Measurements from ENCODE around the gene PDE4D.

PDE4D gene

GRCh38 chr5:59522201-59522831, 371.2 kb downstream of the PDE4D start:
- no peak overlapping the region for H3K27ac ChIP-seq
- no peaks in the 10 kb centered on the region for H3K9me3 ChIP-seq (ENCODE audit: severe bottlenecking)
- H3K27me3 ChIP-seq (ENCODE audit: insufficient read depth, low read depth, severe bottlenecking): no peaks in the 10 kb centered on the region
- no peak for DNase-seq
- H3K36me3 ChIP-seq: no peaks in the 10 kb centered on the region
- H3K4me3 ChIP-seq (ENCODE audit: low read depth, low read length): no peak overlapping the region
- no peak for TF ChIP-seq CTCF (IDR thresholded peaks at IDR 0.05; ENCODE audit: low read depth, low read length)

DNA sequence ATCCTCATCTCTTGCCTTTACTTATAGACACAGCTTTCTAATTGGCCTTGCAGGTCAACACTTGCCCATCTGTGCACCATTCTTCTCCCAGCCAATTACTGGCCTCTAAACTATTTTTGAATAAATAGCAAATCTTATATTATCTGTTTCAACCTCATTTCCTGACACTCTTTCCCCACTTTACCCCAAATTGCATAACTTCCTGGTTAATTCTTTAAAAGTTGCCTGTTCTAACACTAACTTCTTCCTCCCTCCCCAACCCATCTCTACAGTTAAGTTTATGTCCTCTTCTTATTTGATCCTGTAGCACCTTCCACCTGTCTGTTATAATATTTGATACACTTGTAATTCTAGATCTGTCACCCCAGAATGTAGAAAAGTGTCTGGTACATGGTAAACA, 372.1 kb downstream of the PDE4D start:
- no peaks in the 10 kb centered on the region for H3K36me3 ChIP-seq
- no peaks in the 10 kb centered on the region for H3K9me3 ChIP-seq (ENCODE audit: severe bottlenecking)
- no peak overlapping the region for H3K27ac ChIP-seq
- H3K4me3 ChIP-seq (ENCODE audit: low read depth, low read length): no peak overlapping the region
- no peak for TF ChIP-seq CTCF (IDR thresholded peaks at IDR 0.05; ENCODE audit: low read depth, low read length)
- H3K27me3 ChIP-seq (ENCODE audit: insufficient read depth, low read depth, severe bottlenecking): no peaks in the 10 kb centered on the region
- no peak for DNase-seq

DNA sequence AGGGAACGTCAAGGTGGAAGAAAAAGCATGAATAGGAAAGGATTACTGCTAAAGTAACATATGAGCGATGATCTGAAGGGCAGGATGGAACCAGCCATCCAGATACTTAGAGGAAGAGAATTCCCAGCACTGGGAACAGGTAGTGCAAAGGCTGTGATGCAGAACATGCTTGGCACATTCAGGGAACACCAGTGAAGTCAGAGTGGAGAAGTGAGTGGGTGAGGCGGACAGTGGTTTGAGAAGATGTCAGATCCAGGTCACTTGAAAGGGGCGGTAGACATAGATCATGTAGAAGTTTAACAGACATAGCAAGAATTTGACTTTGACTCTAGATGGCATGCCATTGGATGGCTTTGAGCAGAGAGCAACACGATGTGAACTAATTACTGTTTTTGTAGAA, 374.2 kb downstream of the PDE4D start:
- Histone ChIP-seq H3K27me3 (ENCODE audit: insufficient read depth, low read depth, severe bottlenecking) (no peaks in the 10 kb centered on the region), H3K9me3 (ENCODE audit: severe bottlenecking) (no peaks in the 10 kb centered on the region), H3K36me3 (no peaks in the 10 kb centered on the region), H3K4me3 (ENCODE audit: low read depth, low read length) (no peak overlapping the region), H3K27ac (no peak overlapping the region)
- DNase-seq: no peak
- TF ChIP-seq CTCF (IDR thresholded peaks at IDR 0.05; ENCODE audit: low read depth, low read length): no peak

DNA sequence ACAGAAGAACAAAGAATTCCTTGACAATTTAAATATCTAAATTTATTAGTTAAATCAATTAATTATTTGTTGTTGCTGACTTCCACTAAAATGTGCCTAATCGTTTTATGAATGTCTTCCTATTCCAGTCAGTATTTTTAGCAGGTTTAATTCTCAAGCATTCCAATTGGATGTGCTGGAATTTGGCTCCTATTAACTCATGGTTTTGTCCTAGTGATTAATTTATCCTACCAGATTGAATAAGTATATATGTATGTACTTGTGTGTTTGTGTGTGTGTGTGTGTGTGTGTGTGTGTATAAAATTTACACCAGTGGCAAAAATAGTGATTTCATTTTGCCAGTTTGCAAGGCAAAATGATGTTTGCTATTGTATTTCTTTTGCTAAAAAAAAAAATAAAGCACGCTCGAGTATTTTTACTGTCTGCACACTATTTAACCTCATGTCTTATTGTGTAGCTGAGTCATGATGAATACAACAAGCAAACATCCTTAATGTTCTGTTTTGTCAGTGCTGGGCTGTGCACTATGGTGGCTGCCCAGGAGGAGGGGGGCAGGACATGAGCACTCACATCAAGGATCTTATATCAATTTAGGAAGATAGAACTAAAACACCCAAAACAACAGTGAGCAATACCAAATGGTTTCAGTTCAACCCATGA, 375.5 kb downstream of the PDE4D start:
- Histone ChIP-seq H3K9me3 (ENCODE audit: severe bottlenecking) (no peaks in the 10 kb centered on the region), H3K4me3 (ENCODE audit: low read depth, low read length) (no peak overlapping the region), H3K27ac (no peak overlapping the region), H3K36me3 (no peaks in the 10 kb centered on the region), H3K27me3 (ENCODE audit: insufficient read depth, low read depth, severe bottlenecking) (no peaks in the 10 kb centered on the region)
- no peak for DNase-seq
- TF ChIP-seq CTCF (IDR thresholded peaks at IDR 0.05; ENCODE audit: low read depth, low read length): no peak

- Histone ChIP-seq H3K27me3 (ENCODE audit: insufficient read depth, low read depth, severe bottlenecking) (no peaks in the 10 kb centered on the region), H3K4me3 (ENCODE audit: low read depth, low read length) (no peak overlapping the region), H3K27ac (no peak overlapping the region), H3K9me3 (ENCODE audit: severe bottlenecking) (no peaks in the 10 kb centered on the region), H3K36me3 (no peaks in the 10 kb centered on the region)
- DNase-seq: no peak
- no peak for TF ChIP-seq CTCF (IDR thresholded peaks at IDR 0.05; ENCODE audit: low read depth, low read length)
Observed at GRCh38 chr5:59516161-59516560, 377.4 kb downstream of the PDE4D start.
